GM12891 (cell line): ENCODE results near the gene TMEM129.

Experiments used
- POLR2A ChIP-seq: IDR thresholded peaks from 2 replicates; pipeline ENCODE4 v1.6.1; 2011; ENCODE audit warnings: low read depth, low read length, control low read depth
- SPI1 ChIP-seq: IDR thresholded peaks from 2 replicates; pipeline ENCODE4 v1.6.1; 2011; ENCODE audit warnings: low read depth, low read length, control low read depth

GRCh38 chr4:1715002-1715758 is 5.9 kb downstream of the TMEM129 start:
- TF ChIP-seq POLR2A, result no peak
- TF ChIP-seq SPI1, result no peak
